Stimulated activated CD4-positive, alpha-beta T cell treated with anti-CD3 and anti-CD28 coated beads, Interleukin-12 subunit alpha, Interleukin-12 subunit beta, amount 100 ng/mL, for 48 hours (primary cell): ENCODE measurements around the gene MEX3A.

Source experiments
- DNase-seq, 3 donors: peaks; one replicate each; pipeline ENCODE4 v3.0.0-alpha.2; 2020; ENCODE audit warnings: low read depth in 2 of 3, low spot score in 1 of 3

The MEX3A gene

DNA sequence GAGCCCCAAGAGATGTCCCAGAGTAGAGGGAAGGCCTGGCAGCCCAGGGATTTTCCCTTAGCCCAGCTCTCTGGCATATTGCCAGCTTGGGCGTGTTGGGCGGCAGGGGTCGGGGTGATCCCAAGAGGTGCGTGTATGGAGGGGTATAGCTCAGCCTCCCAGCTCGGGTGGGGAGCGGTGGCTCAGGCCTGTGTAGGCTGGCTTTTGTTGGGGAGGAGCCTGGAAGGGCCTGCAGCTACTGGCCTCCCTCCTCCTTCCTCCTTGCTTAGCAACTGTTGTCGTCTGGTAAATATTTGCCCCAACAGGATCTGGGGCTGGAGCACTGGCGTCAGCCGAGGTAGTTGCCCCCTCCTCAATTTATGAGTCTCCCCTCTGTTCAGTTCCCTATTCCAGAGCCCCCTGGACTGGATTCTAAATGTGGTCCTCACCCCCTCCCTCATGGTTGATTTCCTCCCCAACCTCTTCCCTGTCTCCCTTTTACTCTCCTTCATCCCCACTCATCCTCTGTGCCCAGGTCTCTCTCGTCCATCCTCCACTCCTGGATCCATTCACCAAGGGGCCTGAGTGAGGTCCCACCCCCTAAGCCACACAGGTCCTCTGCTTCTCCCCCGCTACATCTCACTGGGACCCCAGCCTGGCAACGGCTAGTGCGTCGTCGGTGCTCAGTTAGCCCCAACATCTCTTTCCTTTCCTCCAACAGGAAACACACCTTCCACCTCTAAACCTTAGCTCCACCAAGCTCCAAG, 22.0 kb upstream of the MEX3A start:
- DNase-seq = no peak

- no peak for DNase-seq
These were observed 21.3 kb upstream of the MEX3A start for GRCh38 chr1:156103521-156103947.

GRCh38 chr1:156102633-156103511, 20.6 kb upstream of the MEX3A start:
- no peak for DNase-seq

DNA sequence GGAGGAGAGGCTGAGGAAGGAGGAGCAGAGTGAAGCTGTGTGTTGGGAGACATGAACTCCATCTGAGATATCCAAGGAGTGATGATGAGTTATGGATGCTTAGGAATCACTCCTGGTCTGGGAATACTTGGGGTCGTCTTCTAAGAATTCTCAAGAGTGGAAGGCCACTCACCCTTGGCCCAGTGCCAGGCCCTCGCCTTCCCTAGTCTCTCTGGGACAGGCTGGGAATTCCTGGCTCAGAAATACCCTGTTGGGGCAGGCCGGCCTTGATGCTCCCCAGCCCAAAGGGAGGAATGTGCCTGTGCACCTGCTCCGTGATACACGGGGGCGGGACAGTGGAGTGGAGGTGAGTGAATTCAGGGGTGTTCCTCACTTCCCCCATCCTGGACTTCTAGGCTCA, 19.6 kb upstream of the MEX3A start:
- no peak for DNase-seq

DNA sequence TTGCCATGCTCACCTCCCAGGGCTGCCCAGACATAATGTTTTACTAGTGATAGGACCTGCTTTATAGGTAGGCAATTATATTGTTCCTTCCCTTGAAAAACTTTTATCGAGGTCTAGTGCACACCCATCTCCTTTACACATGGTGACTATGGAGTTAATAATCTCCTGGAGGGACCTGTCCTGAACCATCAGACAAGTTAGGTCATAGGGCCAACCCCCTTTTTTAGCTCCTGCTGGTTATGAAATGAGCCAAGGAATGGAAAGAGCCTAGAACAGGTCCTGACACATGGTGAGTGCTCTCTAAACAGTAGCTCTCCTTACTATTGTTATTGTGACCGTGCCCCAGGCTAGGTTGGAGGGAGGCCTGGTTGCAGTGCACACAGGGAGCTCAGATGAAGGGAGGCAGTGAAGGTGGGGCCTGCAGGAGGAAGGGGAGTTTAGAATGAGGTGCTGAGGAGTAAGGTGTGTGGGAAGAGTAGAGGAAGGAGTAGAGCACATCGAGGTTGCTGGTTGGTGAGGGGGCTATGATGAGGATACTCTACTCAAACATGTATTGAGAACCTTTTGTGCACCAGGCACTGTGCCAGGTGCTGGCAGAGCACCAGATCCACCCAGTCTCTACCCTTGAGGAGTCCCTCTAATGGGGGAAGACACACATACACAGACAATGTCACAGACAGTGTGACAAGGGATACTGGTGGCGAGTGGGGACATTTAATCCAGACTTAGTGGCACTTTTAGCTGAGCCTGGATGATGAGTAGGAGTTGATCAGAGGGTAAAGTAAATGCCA, 18.1 kb upstream of the MEX3A start:
- DNase-seq = no peak

GRCh38 chr1:156099282-156099681, 17.0 kb upstream of the MEX3A start:
- no peak for DNase-seq

- DNase-seq = no peak
These were observed 16.5 kb upstream of the MEX3A start for GRCh38 chr1:156098784-156099183.

DNA sequence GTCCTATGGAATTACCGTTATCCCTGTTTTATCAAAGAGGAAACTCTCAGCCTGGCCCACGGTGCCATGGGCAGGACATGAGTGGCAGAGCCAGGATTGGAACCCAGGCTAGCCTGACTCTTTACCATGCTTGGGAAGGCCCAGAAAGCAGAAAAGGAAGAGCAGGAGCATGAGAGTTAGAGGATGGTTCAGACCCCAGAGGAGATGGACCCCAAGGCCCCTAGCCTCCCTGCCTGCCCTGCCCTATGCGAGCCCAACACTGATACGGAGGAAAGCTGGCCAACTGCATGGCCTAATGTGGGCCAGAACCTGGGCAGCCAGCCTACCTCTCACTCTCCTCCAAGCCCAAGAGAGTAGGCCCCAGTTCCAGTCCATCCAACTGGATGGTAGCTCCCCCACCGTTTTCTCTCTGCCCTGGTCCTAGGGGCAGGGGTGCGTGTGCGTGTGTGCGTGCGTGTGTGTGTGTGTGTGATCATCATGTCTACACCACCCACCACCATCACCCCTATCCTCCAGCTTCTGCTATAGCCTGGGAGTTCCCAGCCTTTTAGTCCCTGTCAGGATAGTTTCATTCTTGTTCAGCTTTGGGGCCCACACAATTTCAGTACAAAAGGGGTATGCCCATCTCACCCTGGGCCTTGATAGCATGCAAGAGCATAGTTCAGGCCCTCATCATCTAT, 15.4 kb upstream of the MEX3A start:
- peak; percentile 39 to 61 (median 53) for DNase-seq

DNA sequence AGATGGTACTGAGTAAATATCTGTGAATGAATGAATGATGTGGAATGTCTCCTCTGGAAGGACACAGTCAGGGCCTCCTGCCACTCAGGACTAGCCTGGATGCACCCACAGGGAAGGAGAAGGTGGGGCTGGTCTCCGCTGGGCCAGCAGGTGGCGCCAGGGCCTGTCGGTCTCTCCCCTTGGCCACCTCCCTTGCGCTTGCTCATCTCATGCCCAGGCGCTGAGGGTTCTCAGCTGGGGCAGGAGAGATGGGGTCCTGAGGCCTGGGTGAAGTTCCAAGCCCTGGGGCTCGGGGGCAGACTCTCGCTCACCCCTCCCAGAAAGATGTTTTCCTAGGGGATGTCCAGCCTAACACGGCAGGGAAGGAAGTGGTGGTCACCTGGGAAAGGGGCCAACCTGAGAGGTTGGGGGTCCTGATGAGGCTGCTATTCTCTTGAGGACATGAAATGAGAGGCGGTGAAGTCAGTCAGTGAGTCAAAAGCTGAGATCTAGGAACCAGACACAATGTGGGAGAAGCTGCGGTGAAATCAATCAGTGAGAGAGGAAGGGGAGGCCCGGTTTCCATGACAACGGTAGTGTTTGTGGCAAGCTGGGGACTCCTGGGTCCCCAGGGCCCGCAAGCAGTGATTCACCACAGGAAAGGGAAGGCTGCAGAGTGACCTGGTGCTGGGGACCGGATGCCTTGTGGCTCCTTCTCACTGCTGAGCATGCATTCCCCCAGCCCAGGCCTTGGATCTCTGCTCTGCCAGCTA, 14.6 kb upstream of the MEX3A start:
- peak; percentile 89 to 92 (median 91) for DNase-seq

GRCh38 chr1:156095906-156096508, 13.7 kb upstream of the MEX3A start:
- DNase-seq = no peak

- DNase-seq = no peak
These were observed 9.3 kb upstream of the MEX3A start for GRCh38 chr1:156091610-156092009.

- peak; percentile 84 to 88 (median 85) for DNase-seq
These were observed 8.5 kb upstream of the MEX3A start for GRCh38 chr1:156090840-156091188.

GRCh38 chr1:156090138-156090839, 8.0 kb upstream of the MEX3A start:
- DNase-seq = no peak

- no peak for DNase-seq
These were observed 7.4 kb upstream of the MEX3A start for GRCh38 chr1:156089704-156090103.

DNA sequence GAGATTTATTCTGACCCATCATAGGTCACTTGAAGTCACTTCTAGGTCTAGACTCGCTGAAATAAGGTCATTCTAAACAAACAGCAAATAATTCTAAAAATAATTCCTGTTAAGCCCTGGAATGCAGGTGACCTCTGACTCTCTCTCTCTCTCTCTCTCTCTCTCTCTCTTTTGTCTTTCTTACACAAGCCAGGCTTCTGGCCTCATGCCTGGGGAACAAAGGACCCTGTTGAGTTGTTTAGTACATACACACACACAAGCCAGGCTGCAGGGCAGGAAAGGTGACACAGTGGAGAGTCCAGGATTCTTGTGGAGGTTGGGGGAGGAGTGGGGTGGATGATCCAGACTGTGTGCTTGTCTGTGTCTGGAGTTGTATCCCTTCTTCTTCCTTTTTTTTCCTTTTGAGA, 4.0 kb upstream of the MEX3A start:
- DNase-seq = no peak

- no peak for DNase-seq
These were observed 1.8 kb upstream of the MEX3A start for GRCh38 chr1:156083800-156084790.

GRCh38 chr1:156081917-156082308, 352 bp downstream of the MEX3A start:
- no peak for DNase-seq
